Breast epithelium (tissue), 3 donors: ENCODE results near the gene PTPN1.

ENCODE experiments used
- CTCF ChIP-seq, 3 donors: fragments of 450-650 bp; IDR thresholded peaks; one replicate each; pipeline ENCODE4 v1.5.1; 2016 to 2017; ENCODE audit warnings: antibody characterized with exemption in 3 of 3, mild to moderate bottlenecking in 3 of 3, moderate library complexity in 3 of 3
- POLR2A ChIP-seq: fragments of 450-650 bp; IDR thresholded peaks from one replicate; pipeline ENCODE4 v1.6.1; 2016; ENCODE audit warnings: antibody characterized with exemption, mild to moderate bottlenecking, moderate library complexity

- TF ChIP-seq CTCF (IDR thresholded peaks at IDR 0.05) (no peak), POLR2A (no peak)
These were observed 17.0 kb downstream of the PTPN1 start for GRCh38 chr20:50527068-50527605.
